ENCODE results near the gene MYO1B. TPM values are rescaled to one million over a fixed set of nuclear protein-coding genes. Genes with fewer than 3 reads are reported as not detected.

The MYO1B gene
- total RNA-seq, 1 experiment from 2014 or later: 80.3 TPM

- ChIA-PET POLR2A (no interaction called here), CTCF (no interaction called here)
- no peak for DNase-seq
- Histone ChIP-seq H3K27me3 (replicated peaks; ENCODE audit: control insufficient read depth, insufficient read depth, low read length) (no peaks in the 10 kb centered on the region), H3K9me3 (no peaks in the 10 kb centered on the region), H3K4me3 (ENCODE audit: low read depth, low read length) (no peak overlapping the region), H3K36me3 (ENCODE audit: control insufficient read depth, insufficient read depth, low read length) (no peaks in the 10 kb centered on the region), H3K4me1 (peaks cover 6% of the 10 kb centered on the region; the same call in 1 of the 2 replicates)
- TF ChIP-seq, protein P1, sequence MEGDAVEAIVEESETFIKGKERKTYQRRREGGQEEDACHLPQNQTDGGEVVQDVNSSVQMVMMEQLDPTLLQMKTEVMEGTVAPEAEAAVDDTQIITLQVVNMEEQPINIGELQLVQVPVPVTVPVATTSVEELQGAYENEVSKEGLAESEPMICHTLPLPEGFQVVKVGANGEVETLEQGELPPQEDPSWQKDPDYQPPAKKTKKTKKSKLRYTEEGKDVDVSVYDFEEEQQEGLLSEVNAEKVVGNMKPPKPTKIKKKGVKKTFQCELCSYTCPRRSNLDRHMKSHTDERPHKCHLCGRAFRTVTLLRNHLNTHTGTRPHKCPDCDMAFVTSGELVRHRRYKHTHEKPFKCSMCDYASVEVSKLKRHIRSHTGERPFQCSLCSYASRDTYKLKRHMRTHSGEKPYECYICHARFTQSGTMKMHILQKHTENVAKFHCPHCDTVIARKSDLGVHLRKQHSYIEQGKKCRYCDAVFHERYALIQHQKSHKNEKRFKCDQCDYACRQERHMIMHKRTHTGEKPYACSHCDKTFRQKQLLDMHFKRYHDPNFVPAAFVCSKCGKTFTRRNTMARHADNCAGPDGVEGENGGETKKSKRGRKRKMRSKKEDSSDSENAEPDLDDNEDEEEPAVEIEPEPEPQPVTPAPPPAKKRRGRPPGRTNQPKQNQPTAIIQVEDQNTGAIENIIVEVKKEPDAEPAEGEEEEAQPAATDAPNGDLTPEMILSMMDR (IDR thresholded peaks at IDR 0.05; ENCODE audit: insufficient read depth in 1 of 2, low read depth in 1 of 2, low read length in 1 of 2, severe bottlenecking in 1 of 2, unreplicated experiment in 1 of 2): no peak
- no peak overlapping the region for H3K27ac Mint-ChIP-seq (ENCODE audit: unreplicated experiment)
- intact Hi-C loops (cut with micrococcal nuclease; ENCODE audit: unreplicated experiment): no loop called here
- no TSS peak for BruUV-seq (replicated peaks)
- H3K27me3 Mint-ChIP-seq (ENCODE audit: insufficient read depth, unreplicated experiment): no peaks in the 10 kb centered on the region
- peaks cover 8% of the 10 kb centered on the region for H3K4me1 Mint-ChIP-seq (ENCODE audit: low read depth, unreplicated experiment)
- no peak overlapping the region for H3K4me3 Mint-ChIP-seq (ENCODE audit: unreplicated experiment)
- H3K9me3 Mint-ChIP-seq (ENCODE audit: unreplicated experiment): peaks cover 7% of the 10 kb centered on the region
- H3K36me3 Mint-ChIP-seq (ENCODE audit: insufficient read depth, unreplicated experiment): no peaks in the 10 kb centered on the region
Measured at GRCh38 chr2:191434072-191434471, 188.9 kb downstream of the MYO1B start.

DNA sequence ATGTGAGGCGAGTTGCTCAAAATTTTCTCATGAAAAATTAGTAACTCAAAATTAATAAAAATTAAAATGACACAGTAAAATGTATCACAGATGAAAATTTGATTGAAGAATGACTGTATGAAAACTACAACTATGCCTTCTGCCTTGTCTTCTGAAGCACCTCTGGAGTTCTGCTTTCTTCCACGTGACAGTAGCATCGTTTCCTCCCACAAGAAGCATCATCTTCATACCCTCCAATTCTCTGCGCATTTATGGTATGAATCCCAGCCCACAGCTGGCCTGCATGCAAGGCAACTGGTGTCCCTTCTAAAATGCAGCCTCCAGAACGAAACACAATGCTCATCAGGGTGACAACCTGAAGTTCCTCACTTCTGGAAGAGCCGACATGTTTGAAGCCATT, 189.9 kb downstream of the MYO1B start:
- ChIA-PET CTCF (no interaction called here), POLR2A (no interaction called here)
- TF ChIP-seq, protein P1 (IDR thresholded peaks at IDR 0.05; ENCODE audit: insufficient read depth in 1 of 2, low read depth in 1 of 2, low read length in 1 of 2, severe bottlenecking in 1 of 2, unreplicated experiment in 1 of 2): no peak
- no peaks in the 10 kb centered on the region for H3K9me3 ChIP-seq
- no peak overlapping the region for H3K4me3 ChIP-seq (ENCODE audit: low read depth, low read length)
- no peaks in the 10 kb centered on the region for H3K27me3 ChIP-seq (replicated peaks; ENCODE audit: control insufficient read depth, insufficient read depth, low read length)
- BruUV-seq (replicated peaks): no TSS peak
- Mint-ChIP-seq H3K4me3 (ENCODE audit: unreplicated experiment) (no peak overlapping the region), H3K27me3 (ENCODE audit: insufficient read depth, unreplicated experiment) (no peaks in the 10 kb centered on the region), H3K9me3 (ENCODE audit: unreplicated experiment) (peaks cover 7% of the 10 kb centered on the region), H3K4me1 (ENCODE audit: low read depth, unreplicated experiment) (peaks cover 8% of the 10 kb centered on the region), H3K27ac (ENCODE audit: unreplicated experiment) (no peak overlapping the region), H3K36me3 (ENCODE audit: insufficient read depth, unreplicated experiment) (no peaks in the 10 kb centered on the region)
- peaks cover 6% of the 10 kb centered on the region; the same call in 1 of the 2 replicates for H3K4me1 ChIP-seq
- no peak for DNase-seq
- intact Hi-C loops (cut with micrococcal nuclease; ENCODE audit: unreplicated experiment): no loop called here
- H3K36me3 ChIP-seq (ENCODE audit: control insufficient read depth, insufficient read depth, low read length): no peaks in the 10 kb centered on the region

DNA sequence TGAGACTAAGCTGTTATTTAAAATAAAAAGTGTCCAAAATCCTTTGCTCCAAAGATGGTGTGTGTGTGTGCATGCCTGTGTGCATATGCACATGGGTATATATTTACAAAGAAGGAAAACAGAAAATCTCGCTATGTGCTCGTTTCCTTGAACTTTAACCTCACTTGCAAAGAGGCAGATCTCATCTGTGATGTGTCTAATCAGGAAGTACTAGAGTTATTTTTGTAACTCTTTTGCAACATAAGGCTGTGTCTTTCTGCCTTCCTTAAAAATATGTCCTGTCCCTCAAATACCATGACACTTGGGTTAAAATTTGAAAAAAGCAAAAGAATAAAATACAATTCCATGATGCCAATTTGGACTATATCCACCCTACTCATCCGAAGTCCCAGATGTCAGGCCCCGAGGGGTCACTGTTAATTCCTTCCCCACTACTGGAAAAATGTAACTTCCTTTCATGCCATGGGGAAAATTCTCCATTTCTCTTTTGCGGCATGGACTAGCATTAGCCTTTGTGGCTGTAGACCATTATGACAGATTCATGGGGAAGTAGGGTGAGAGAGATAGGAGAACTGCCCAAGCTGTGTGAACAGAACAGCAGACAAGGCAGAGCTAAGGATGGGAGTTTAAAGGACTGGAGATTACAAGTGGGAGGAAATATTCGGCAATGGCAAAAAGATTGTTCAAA, 191.3 kb downstream of the MYO1B start:
- intact Hi-C loops (cut with micrococcal nuclease; ENCODE audit: unreplicated experiment): no loop called here
- H3K27me3 ChIP-seq (replicated peaks; ENCODE audit: control insufficient read depth, insufficient read depth, low read length): no peaks in the 10 kb centered on the region
- H3K4me1 ChIP-seq: peaks cover 6% of the 10 kb centered on the region; the same call in 1 of the 2 replicates
- TF ChIP-seq, protein P1 (IDR thresholded peaks at IDR 0.05; ENCODE audit: insufficient read depth in 1 of 2, low read depth in 1 of 2, low read length in 1 of 2, severe bottlenecking in 1 of 2, unreplicated experiment in 1 of 2): no peak
- Mint-ChIP-seq H3K36me3 (ENCODE audit: insufficient read depth, unreplicated experiment) (no peaks in the 10 kb centered on the region), H3K27me3 (ENCODE audit: insufficient read depth, unreplicated experiment) (no peaks in the 10 kb centered on the region), H3K9me3 (ENCODE audit: unreplicated experiment) (peaks cover 7% of the 10 kb centered on the region), H3K4me1 (ENCODE audit: low read depth, unreplicated experiment) (peaks cover 8% of the 10 kb centered on the region), H3K4me3 (ENCODE audit: unreplicated experiment) (no peak overlapping the region), H3K27ac (ENCODE audit: unreplicated experiment) (no peak overlapping the region)
- ChIA-PET POLR2A (no interaction called here), CTCF (no interaction called here)
- H3K9me3 ChIP-seq: no peaks in the 10 kb centered on the region
- no peak overlapping the region for H3K4me3 ChIP-seq (ENCODE audit: low read depth, low read length)
- H3K36me3 ChIP-seq (ENCODE audit: control insufficient read depth, insufficient read depth, low read length): no peaks in the 10 kb centered on the region
- no TSS peak for BruUV-seq (replicated peaks)
- DNase-seq: no peak
